ENCODE data around the gene NAPB.

GRCh38 chr20:23419657-23419994, 1.7 kb downstream of the NAPB start:
- TF ChIP-seq CTCF (IDR thresholded peaks at IDR 0.05) = no peak
- TF ChIP-seq ZFX (IDR thresholded peaks at IDR 0.05; ENCODE audit: borderline replicate concordance) = no peak

Data from 22Rv1 (cell line).